Adipose tissue (tissue), 3 donors: ENCODE results near the gene PPAT. TPM values are rescaled to one million over a fixed set of nuclear protein-coding genes. Genes with fewer than 3 reads are reported as not detected.
"Not testable (repeated sequence)": the region's sequence is repeated elsewhere in the genome, so short reads cannot be mapped to it uniquely, and the experiment has no call there.

Source experiments
- H3K27ac ChIP-seq: one replicate; pipeline ENCODE4 v1.5.1; 2013; ENCODE audit warnings: low read depth, low read length
- WGBS, 3 donors: extraction: QIAGEN DNeasy Blood & Tissue Kit; methylation state at CpG; one replicate each; pipeline ENCODE4 v1.1.7; 2013; 5-methylcytosine and 5-hydroxymethylcytosine counted together
- polyA plus RNA-seq, 3 donors: library from polyadenylated mRNA; stranded (reverse); fragments of 200-250 nt; gene quantifications; one replicate each; pipeline ENCODE4 v1.2.3, GENCODE V29; 2013
- donor health status: healthy with polysubstance abuse.
- donor health status: Bipolar disorder and iron deficiency.
- donor health status: healthy.

PPAT gene
- polyA plus RNA-seq, 3 donors: 2.7 to 3.7 (median 2.8) TPM

- no peak overlapping the region for H3K27ac ChIP-seq
- WGBS, 3 donors: 82 to 90% (median 87%) methylated on average over 6 of the region's 6 CpGs
Observed at GRCh38 chr4:56400560-56400959, 34.9 kb downstream of the PPAT start.

GRCh38 chr4:56391270-56391669, 44.1 kb downstream of the PPAT start:
- no peak overlapping the region for H3K27ac ChIP-seq
- 94 to 98% (median 97%) methylated on average over 8 of the region's 8 CpGs for WGBS, 3 donors

- 23 to 62% (median 57%) methylated on average over 1 of the region's 1 CpG for WGBS, 3 donors
- no peak overlapping the region for H3K27ac ChIP-seq
Observed at GRCh38 chr4:56389558-56389957, 45.9 kb downstream of the PPAT start.

GRCh38 chr4:56388306-56388705, 47.1 kb downstream of the PPAT start:
- no peak overlapping the region for H3K27ac ChIP-seq

GRCh38 chr4:56387023-56388001, 48.1 kb downstream of the PPAT start, which contains the start of gene AASDH:
Gene AASDH (minus strand): TSS chr4:56387491. CDS start chr4:56384299, 3,192 bp downstream.
- 0 to 1% (median 0%) methylated on average over 57 of the region's 57 CpGs for WGBS, 3 donors
- peak within 1 kb of the TSS; percentile 89 for H3K27ac ChIP-seq

More at GRCh38 chr4:56388306-56388705, 47.1 kb downstream of the PPAT start:
- WGBS, 3 donors: 22 to 27% (median 25%) methylated on average over 6 of the region's 6 CpGs

DNA sequence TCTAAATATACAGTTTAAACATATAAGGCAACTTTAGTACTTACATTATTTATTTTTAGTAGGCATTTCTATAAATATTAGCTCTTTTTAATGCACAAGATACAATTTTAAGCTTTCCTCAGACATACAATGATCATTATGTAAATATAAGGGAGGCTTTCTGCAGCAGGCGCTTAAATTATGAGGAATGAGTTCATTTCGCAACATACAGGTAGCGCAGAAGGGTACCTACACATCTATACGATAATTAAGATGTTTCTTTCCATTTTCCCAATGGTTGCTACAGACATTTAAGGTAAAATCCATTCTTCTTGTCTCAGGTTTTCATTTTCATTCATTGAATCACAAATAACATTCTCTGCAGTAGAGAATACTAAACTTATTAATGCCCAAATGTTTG, 49.3 kb downstream of the PPAT start:
- WGBS, 3 donors: 92 to 95% (median 95%) methylated on average over 4 of the region's 4 CpGs
- H3K27ac ChIP-seq: no peak overlapping the region

DNA sequence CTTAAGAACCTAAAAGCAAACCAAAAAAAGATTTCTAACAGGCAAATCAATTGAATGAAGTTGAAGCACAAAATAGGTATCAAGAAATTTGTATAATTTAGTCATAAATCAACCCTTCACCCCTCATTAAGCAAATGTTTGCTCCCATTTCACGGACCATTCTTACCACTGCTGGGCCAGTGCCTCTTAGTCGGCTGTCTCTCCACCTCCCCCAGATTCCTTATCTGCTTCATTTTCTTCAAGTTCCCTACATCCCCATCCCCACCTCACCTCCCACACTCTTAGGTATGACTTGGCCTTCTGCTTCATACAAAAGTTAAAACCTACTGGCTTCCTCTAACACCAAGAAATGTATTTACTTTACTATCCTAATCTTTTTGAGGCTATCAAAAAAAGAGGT, 60.0 kb downstream of the PPAT start:
- WGBS, 3 donors: 68 to 77% (median 74%) methylated on average over 2 of the region's 2 CpGs
- H3K27ac ChIP-seq: no peak overlapping the region

- H3K27ac ChIP-seq: no peak overlapping the region
- WGBS, 3 donors: 88 to 96% (median 93%) methylated on average over 1 of the region's 1 CpG
Observed at GRCh38 chr4:56374956-56375355, 60.5 kb downstream of the PPAT start.

DNA sequence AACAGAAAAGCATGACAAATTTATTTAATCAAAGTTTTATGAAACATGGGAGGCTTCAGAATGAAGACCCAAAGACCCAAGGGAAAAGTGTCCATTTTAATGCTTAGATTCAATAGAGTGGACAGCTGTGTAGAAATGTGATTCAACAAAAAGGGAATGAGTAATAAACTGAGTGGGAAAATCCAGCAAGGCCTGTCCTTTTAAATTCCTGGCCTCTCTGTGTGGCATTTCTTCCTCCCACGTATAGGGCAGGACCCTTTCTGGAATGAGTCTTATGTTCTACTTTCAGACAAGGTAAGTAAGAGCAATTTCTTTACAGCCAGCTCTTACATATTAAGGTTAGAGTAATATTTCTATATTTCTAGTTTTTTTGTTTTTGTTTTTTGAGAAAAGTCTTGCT, 62.6 kb downstream of the PPAT start:
- H3K27ac ChIP-seq: no peak overlapping the region
- WGBS, 3 donors: 0 to 78% (median 75%) methylated on average over 1 of the region's 1 CpG

DNA sequence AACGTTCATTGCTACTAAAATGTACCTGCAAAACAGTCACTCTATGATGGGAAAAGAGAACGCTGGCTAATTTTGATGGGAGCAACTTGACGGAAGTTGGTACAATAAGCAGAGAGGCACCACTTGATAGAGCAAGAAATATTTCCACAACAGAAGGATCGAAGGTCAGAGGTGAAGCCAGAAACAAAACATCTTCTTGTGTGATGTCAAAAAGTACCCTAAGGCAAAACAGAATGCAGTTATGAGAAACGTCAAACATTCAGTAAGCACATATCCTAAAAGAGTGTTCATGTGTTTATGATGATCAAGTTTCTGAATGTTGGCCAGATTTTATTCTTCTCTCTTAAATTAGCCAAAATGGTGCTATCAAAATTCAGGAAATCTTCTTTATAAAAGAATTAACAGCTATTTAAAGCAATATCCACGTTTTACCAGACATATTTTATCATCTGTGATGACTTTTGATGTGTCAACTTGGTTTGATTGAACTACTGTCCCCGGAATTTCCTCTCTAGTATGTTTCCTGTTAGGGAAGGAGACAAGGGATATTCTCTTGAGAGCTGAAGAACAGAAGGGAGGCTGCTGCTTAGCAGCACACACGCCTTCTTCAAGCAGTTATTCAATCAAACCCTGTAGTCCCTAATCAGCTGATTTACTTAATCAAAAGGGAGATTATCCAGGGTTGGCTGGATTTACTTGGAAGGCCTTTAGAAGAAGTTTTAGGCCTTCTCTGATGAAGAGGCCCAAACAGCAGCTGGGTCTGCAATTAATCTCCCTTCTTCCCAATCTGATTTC, 63.8 kb downstream of the PPAT start:
- 70 to 74% (median 73%) methylated on average over 8 of the region's 8 CpGs for WGBS, 3 donors
- no peak overlapping the region for H3K27ac ChIP-seq

DNA sequence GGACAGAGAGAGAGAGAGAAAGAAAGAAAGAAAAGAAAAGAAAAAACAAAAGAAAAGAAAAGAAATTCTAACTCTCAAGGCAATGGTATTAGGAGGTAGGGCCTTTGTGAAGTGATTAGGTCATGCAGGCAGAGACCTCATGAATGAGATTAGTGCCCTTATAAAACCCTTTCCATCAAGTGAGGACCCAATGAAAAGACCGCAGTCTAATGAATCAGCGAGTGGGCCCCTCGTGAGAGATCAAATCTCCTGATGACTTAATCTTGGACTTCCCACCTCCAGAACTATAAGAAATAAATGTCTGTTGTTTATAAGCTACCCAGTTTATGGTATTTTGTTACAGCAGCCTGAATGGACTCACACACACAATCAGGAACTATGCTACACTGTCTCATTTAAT, 65.0 kb downstream of the PPAT start:
- 92 to 99% (median 98%) methylated on average over 3 of the region's 3 CpGs for WGBS, 3 donors
- H3K27ac ChIP-seq: no peak overlapping the region

GRCh38 chr4:56362981-56363380, 72.4 kb downstream of the PPAT start:
- H3K27ac ChIP-seq: not testable (repeated sequence)
- WGBS, 3 donors: 93 to 99% (median 96%) methylated on average over 12 of the region's 12 CpGs

- H3K27ac ChIP-seq: no peak overlapping the region
Observed at GRCh38 chr4:56360071-56360470, 75.3 kb downstream of the PPAT start.

DNA sequence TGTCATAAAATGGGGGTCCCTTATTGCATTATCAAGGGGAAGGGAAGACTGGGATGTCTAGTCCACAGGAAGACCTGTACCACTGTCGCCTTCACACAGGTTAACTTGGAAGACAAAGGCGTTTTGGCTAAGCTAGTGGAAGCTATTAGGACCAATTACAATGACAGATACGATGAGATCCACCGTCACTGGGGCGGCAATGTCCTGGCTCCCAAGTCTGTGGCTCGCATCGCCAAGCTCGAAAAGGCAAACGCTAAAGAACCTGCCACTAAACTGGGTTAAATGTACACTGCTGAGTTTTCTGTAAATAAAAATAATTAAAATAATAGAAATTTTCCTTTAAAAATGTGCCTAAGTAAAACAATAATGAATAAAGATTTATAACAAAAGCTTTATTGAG, 78.8 kb downstream of the PPAT start:
- 98 to 100% (median 99%) methylated on average over 9 of the region's 9 CpGs for WGBS, 3 donors
- H3K27ac ChIP-seq: no peak overlapping the region

GRCh38 chr4:56348576-56348975, 86.8 kb downstream of the PPAT start:
- no peak overlapping the region for H3K27ac ChIP-seq
- 92 to 96% (median 93%) methylated on average over 3 of the region's 3 CpGs for WGBS, 3 donors

DNA sequence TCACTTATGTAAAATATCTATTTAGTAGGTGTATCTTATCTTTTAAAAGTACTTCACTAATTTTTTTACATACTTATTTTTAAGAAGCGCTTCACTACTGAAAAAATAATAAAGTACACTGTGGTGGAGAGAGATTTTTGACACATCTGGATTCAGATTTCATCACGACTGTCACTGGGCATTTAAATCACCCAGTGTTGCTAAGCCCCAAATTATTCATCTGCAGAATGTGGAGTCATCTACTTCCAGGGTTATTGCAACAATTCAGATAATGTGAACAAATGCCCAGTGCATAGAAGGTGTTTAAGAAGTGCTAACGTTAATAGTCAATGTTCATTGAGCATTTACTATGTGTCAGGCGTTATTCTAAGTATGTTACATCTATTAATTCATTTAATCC, 90.0 kb downstream of the PPAT start:
- 93 to 95% (median 93%) methylated on average over 4 of the region's 4 CpGs for WGBS, 3 donors
- H3K27ac ChIP-seq: no peak overlapping the region
